A673 (cell line): Measurements from ENCODE around the gene LDB1. TPM values are rescaled to one million over a fixed set of nuclear protein-coding genes. Genes with fewer than 3 reads are reported as not detected.

ENCODE experiments used
- BruUV-seq: library from RNA; stranded (reverse); fragments of 400-500 nt; replicated peaks from 2 replicates; lab custom pipeline; 2021; lab: Mats Ljungman, UMichigan
- CTCF ChIA-PET: fragments of 300-600 bp; sonication (Branson Sonifier 250); formaldehyde crosslinking; loops from one replicate; lab custom pipeline; 2022; ENCODE audit warnings: antibody characterized with exemption; lab: Charles Lee
- POLR2A ChIA-PET: fragments of 300-600 bp; sonication (Branson Sonifier 250); formaldehyde crosslinking; loops from one replicate; lab custom pipeline; 2022; ENCODE audit warnings: antibody characterized with exemption; ENCODE audit not compliant: low non-redundant PET; lab: Charles Lee
- DNase-seq: peaks from one replicate; pipeline ENCODE4 v3.0.0-alpha.2; 2015; ENCODE audit warnings: low spot score
- H3K27ac ChIP-seq: fragments of 200-600 bp; sonication (generic); 2 replicates; pipeline ENCODE4 v1.5.1; 2016; ENCODE audit warnings: mixed run types, low read depth, mild to moderate bottlenecking, mixed read lengths, antibody characterized with exemption, low read length; ENCODE audit not compliant: poor library complexity, severe bottlenecking
- H3K27me3 ChIP-seq: fragments of 200-600 bp; sonication (generic); replicated peaks from 2 replicates; pipeline ENCODE4 v1.6.1; 2017; ENCODE audit warnings: mixed run types, low read depth, mild to moderate bottlenecking, mixed read lengths, antibody characterized with exemption, low read length; ENCODE audit not compliant: insufficient read depth, poor library complexity
- H3K36me3 ChIP-seq: fragments of 200-600 bp; sonication (generic); 2 replicates; pipeline ENCODE4 v1.6.1; 2016; ENCODE audit warnings: mixed run types, mild to moderate bottlenecking, mixed read lengths, antibody characterized with exemption, low read length; ENCODE audit not compliant: insufficient read depth, poor library complexity, severe bottlenecking
- H3K4me1 ChIP-seq: fragments of 200-600 bp; sonication (generic); 2 replicates; pipeline ENCODE4 v1.6.1; 2017; ENCODE audit warnings: mixed run types, mild to moderate bottlenecking, mixed read lengths, antibody characterized with exemption, low read length; ENCODE audit not compliant: insufficient read depth, poor library complexity, severe bottlenecking
- H3K4me3 ChIP-seq: fragments of 200-600 bp; sonication (generic); 2 replicates; pipeline ENCODE4 v1.5.1; 2016; ENCODE audit warnings: low read depth, mixed run types, mild to moderate bottlenecking, mixed read lengths, low read length; ENCODE audit not compliant: poor library complexity, severe bottlenecking
- H3K9me3 ChIP-seq: fragments of 200-600 bp; sonication (generic); 2 replicates; pipeline ENCODE4 v1.6.1; 2016; ENCODE audit warnings: mixed run types, low read depth, mild to moderate bottlenecking, mixed read lengths, antibody characterized with exemption, low read length; ENCODE audit not compliant: poor library complexity, severe bottlenecking
- CTCF ChIP-seq: fragments of 300-800, 200-600 bp; sonication (generic); conservative IDR thresholded peaks from 2 replicates; pipeline ENCODE4 v1.5.1; 2017; ENCODE audit warnings: low read depth, mild to moderate bottlenecking, antibody characterized with exemption, low read length, moderate library complexity, mixed read lengths
- EZH2 ChIP-seq: fragments of 200-600 bp; sonication (generic); IDR thresholded peaks from 2 replicates; pipeline ENCODE4 v1.6.1; 2017; ENCODE audit warnings: borderline replicate concordance, low read depth, mild to moderate bottlenecking, mixed read lengths, antibody characterized with exemption, low read length; ENCODE audit not compliant: poor library complexity, severe bottlenecking
- intact Hi-C: fragments of 100-400 bp; cut with micrococcal nuclease; formaldehyde crosslinking; loops from one replicate; pipeline ENCODE4 v1.10.0; 2022; ENCODE audit not compliant: unreplicated experiment
- total RNA-seq: library from RNA; stranded (reverse); gene quantifications from 2 replicates; pipeline ENCODE4 v1.2.3, GENCODE V29; 2021

LDB1 gene
- total RNA-seq, 1 experiment from 2014 or later, result 78.5 TPM

GRCh38 chr10:102159831-102160230, 39.7 kb upstream of the LDB1 start:
- Histone ChIP-seq H3K27me3 (no peaks in the 10 kb centered on the region), H3K4me3 (no peak overlapping the region), H3K36me3 (peaks cover 89% of the 10 kb centered on the region), H3K9me3 (no peaks in the 10 kb centered on the region), H3K27ac (no peak overlapping the region), H3K4me1 (no peaks in the 10 kb centered on the region)
- TF ChIP-seq CTCF (no peak), EZH2 (no peak)
- no TSS peak for BruUV-seq
- ChIA-PET CTCF (no interaction called here), POLR2A (interaction anchor here (0.6 to 1.0 kb wide), 2 partner anchors 8 to 236 kb away, joined by 3 to 4 read pairs; partner anchors contain the start of genes NFKB2 and NOLC1)
- DNase-seq, result no peak
- intact Hi-C loops, result loop anchor here (10.0 kb wide), 1 partner anchor 425 kb away; no protein-coding TSS in a partner anchor

DNA sequence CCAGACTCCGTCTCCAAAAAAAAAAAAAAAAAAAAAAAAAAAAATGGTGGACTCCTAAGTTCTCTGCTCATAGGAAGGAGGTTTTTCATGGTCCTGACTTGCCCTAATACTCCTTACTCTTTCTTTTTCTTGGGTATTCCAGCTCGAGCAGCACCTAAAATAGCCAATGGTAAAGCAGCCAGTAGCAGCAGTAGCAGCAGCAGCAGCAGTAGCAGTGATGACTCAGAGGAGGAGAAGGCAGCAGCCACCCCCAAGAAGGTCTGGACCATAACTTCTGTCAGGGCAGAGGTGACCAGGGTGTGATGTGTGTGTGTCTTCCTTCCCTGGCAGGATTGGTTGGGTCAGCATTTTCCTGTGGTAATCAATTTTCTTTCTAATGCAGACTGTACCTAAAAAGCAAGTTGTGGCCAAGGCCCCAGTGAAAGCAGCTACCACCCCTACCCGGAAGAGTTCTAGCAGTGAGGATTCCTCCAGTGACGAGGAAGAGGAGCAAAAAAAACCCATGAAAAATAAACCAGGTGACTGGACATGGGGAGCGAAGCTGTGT, 39.0 kb upstream of the LDB1 start:
- TF ChIP-seq CTCF (no peak), EZH2 (no peak)
- Histone ChIP-seq H3K27me3 (no peaks in the 10 kb centered on the region), H3K27ac (no peak overlapping the region), H3K4me3 (no peak overlapping the region), H3K4me1 (no peaks in the 10 kb centered on the region), H3K9me3 (no peaks in the 10 kb centered on the region), H3K36me3 (peaks cover 96% of the 10 kb centered on the region)
- POLR2A ChIA-PET, result interaction anchor here (0.6 kb wide), 1 partner anchor 237 kb away, joined by 3 read pairs; the partner anchor contains the start of gene NFKB2
- DNase-seq, result no peak
- BruUV-seq, result no TSS peak
- CTCF ChIA-PET, result no interaction called here
- intact Hi-C loops, result no loop called here

- POLR2A ChIA-PET, result interaction anchor here (0.6 kb wide), 1 partner anchor 22 kb away, joined by 4 read pairs; no protein-coding TSS in a partner anchor
- no peak for DNase-seq
- no peaks in the 10 kb centered on the region for H3K4me1 ChIP-seq
- H3K27me3 ChIP-seq, result no peaks in the 10 kb centered on the region
- no peaks in the 10 kb centered on the region for H3K9me3 ChIP-seq
- no TSS peak for BruUV-seq
- TF ChIP-seq CTCF (no peak), EZH2 (no peak)
- intact Hi-C loops, result no loop called here
- H3K27ac ChIP-seq, result no peak overlapping the region
- CTCF ChIA-PET, result no interaction called here
- H3K36me3 ChIP-seq, result peaks cover 78% of the 10 kb centered on the region
- H3K4me3 ChIP-seq, result no peak overlapping the region
Measured at GRCh38 chr10:102157224-102157623, 37.1 kb upstream of the LDB1 start.
